GM12872 (cell line): Measurements from ENCODE around the gene SPOCK3.

ENCODE experiments used
- CTCF ChIP-seq: IDR thresholded peaks from 3 replicates; pipeline ENCODE4 v1.5.1; 2011; ENCODE audit warnings: low read depth, mild to moderate bottlenecking, low read length, moderate library complexity; ENCODE audit not compliant: insufficient read depth

Gene SPOCK3

GRCh38 chr4:167021545-167022155 is 212.6 kb downstream of the SPOCK3 start:
- peak; percentile 74 for TF ChIP-seq CTCF

GRCh38 chr4:167020410-167020809 is 213.9 kb downstream of the SPOCK3 start:
- peak; percentile 49; the same call in 2 of the 3 replicates for TF ChIP-seq CTCF

- no peak for TF ChIP-seq CTCF
Measured at GRCh38 chr4:167014944-167015343, 219.3 kb downstream of the SPOCK3 start.

GRCh38 chr4:167003326-167003725 is 231.0 kb downstream of the SPOCK3 start:
- no peak for TF ChIP-seq CTCF

- TF ChIP-seq CTCF = no peak
Measured at GRCh38 chr4:167000141-167000852, 234.0 kb downstream of the SPOCK3 start.

GRCh38 chr4:166996216-166996615 is 238.1 kb downstream of the SPOCK3 start:
- no peak for TF ChIP-seq CTCF

- no peak for TF ChIP-seq CTCF
Measured at GRCh38 chr4:166994686-166995085, 239.6 kb downstream of the SPOCK3 start.
